Measurements from ENCODE around the gene CDC42BPA. TPM values are rescaled to one million over a fixed set of nuclear protein-coding genes. Genes with fewer than 3 reads are reported as not detected.
"Not testable (repeated sequence)": the region's sequence is repeated elsewhere in the genome, so short reads cannot be mapped to it uniquely, and the experiment has no call there.

Gene CDC42BPA
- total RNA-seq, 3 donors from 2014 or later, result 0.52 to 0.74 (median 0.56) TPM

- peaks cover 30% of the 10 kb centered on the region for H3K27me3 Mint-ChIP-seq (ENCODE audit: low read depth)
- ATAC-seq (no peak), DNase-seq (no peak)
- H3K4me1 Mint-ChIP-seq (ENCODE audit: low read depth), result no peaks in the 10 kb centered on the region
- H3K9me3 Mint-ChIP-seq, result no peaks in the 10 kb centered on the region
- H3K4me3 Mint-ChIP-seq, result no peak overlapping the region
- H3K36me3 Mint-ChIP-seq (ENCODE audit: insufficient read depth), result no peaks in the 10 kb centered on the region
Observed at GRCh38 chr1:227240983-227241382, 77.3 kb downstream of the CDC42BPA start.

GRCh38 chr1:227234998-227235405, 83.3 kb downstream of the CDC42BPA start:
- no peak for ATAC-seq
- Mint-ChIP-seq H3K36me3 (ENCODE audit: insufficient read depth) (no peaks in the 10 kb centered on the region), H3K4me3 (no peak overlapping the region), H3K27me3 (ENCODE audit: low read depth) (peaks cover 26% of the 10 kb centered on the region), H3K4me1 (ENCODE audit: low read depth) (no peaks in the 10 kb centered on the region), H3K9me3 (no peaks in the 10 kb centered on the region)
- DNase-seq, result no peak

GRCh38 chr1:227231128-227231527, 87.2 kb downstream of the CDC42BPA start:
- not testable (repeated sequence) for H3K27me3 Mint-ChIP-seq (ENCODE audit: low read depth); DNase-seq; H3K4me3 Mint-ChIP-seq; H3K36me3 Mint-ChIP-seq (ENCODE audit: insufficient read depth); ATAC-seq; H3K9me3 Mint-ChIP-seq; H3K4me1 Mint-ChIP-seq (ENCODE audit: low read depth)

DNA sequence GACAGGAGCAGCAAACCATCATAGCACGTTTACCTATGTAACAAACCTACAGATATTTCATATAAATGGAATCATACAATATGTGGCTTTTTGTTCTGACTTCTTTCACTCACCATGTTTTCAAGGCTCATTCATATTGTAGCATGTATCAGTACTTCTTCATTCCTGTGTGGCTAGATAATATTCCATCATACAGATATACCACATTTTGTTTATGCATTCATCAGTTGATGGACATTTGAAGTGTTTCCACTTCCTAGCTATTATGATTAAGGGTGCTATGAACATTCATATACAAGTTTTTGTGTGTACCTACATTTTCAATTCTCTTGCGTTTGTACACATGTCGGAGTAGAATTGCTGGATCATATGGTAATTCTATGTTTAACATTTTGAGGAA, 90.1 kb downstream of the CDC42BPA start:
- H3K4me3 Mint-ChIP-seq, result no peak overlapping the region
- H3K9me3 Mint-ChIP-seq, result no peaks in the 10 kb centered on the region
- ATAC-seq (no peak), DNase-seq (no peak)
- H3K4me1 Mint-ChIP-seq (ENCODE audit: low read depth), result no peaks in the 10 kb centered on the region
- H3K27me3 Mint-ChIP-seq (ENCODE audit: low read depth), result peaks cover 7% of the 10 kb centered on the region
- no peaks in the 10 kb centered on the region for H3K36me3 Mint-ChIP-seq (ENCODE audit: insufficient read depth)

DNA sequence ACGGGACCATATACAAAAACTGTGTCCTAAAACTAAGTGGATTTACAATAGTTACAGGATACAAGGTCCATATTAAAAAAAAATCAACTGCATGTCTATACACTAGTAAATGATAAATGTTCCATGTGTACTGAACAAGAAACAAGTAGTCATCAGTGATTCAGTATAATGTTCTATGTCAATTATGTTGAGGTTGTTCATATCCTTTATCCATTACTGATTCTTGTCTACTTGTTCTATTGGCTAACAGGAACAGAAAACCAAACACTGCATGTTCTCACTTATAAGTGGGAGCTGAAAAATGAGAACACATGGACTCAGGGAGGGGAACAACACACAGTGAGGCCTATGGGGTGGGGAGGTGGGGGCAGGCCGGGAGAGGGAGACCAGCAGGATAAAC, 90.5 kb downstream of the CDC42BPA start:
- peaks cover 10% of the 10 kb centered on the region for H3K27me3 Mint-ChIP-seq (ENCODE audit: low read depth)
- no peak overlapping the region for H3K4me3 Mint-ChIP-seq
- ATAC-seq (no peak), DNase-seq (no peak)
- no peaks in the 10 kb centered on the region for H3K36me3 Mint-ChIP-seq (ENCODE audit: insufficient read depth)
- H3K4me1 Mint-ChIP-seq (ENCODE audit: low read depth), result no peaks in the 10 kb centered on the region
- H3K9me3 Mint-ChIP-seq, result no peaks in the 10 kb centered on the region

GRCh38 chr1:227225715-227226346, 92.5 kb downstream of the CDC42BPA start:
- no peak for DNase-seq
- H3K36me3 Mint-ChIP-seq (ENCODE audit: insufficient read depth), result no peaks in the 10 kb centered on the region
- no peak overlapping the region for H3K4me3 Mint-ChIP-seq
- H3K9me3 Mint-ChIP-seq, result no peaks in the 10 kb centered on the region
- ATAC-seq, result no peak
- H3K4me1 Mint-ChIP-seq (ENCODE audit: low read depth), result no peaks in the 10 kb centered on the region
- peaks cover 14% of the 10 kb centered on the region for H3K27me3 Mint-ChIP-seq (ENCODE audit: low read depth)

DNA sequence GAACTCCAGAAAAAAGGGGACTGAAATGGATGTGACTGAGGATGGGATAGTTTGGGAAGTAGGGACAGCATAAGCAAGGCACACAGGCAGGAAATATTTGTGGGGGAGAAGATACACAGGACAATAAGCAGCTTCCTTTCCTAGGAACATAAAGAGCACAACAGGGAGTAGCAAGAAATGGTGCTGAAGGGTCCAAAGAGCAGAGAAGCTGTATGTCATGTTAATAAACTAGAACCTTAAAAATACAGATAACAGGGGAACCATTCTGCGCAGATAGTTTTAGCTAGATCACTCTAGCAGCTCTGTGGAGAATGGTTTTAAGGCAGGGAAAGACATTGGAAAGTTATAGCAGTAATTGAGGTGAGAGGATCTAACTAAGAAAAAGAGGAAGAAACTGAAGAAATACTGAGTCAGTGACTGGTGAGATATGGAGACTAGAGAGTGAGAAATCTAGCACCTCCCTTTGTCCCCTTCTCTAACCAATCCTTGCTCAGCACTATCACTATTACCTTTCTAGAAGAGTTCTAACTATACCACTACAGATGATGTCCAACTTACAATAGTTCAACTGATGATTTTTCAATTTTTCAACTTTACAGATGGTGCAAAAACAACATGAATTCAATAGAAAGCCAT, 95.0 kb downstream of the CDC42BPA start:
- H3K4me1 Mint-ChIP-seq (ENCODE audit: low read depth), result no peaks in the 10 kb centered on the region
- H3K36me3 Mint-ChIP-seq (ENCODE audit: insufficient read depth), result no peaks in the 10 kb centered on the region
- DNase-seq (no peak), ATAC-seq (no peak)
- H3K27me3 Mint-ChIP-seq (ENCODE audit: low read depth), result peaks cover 23% of the 10 kb centered on the region
- no peaks in the 10 kb centered on the region for H3K9me3 Mint-ChIP-seq
- no peak overlapping the region for H3K4me3 Mint-ChIP-seq

DNA sequence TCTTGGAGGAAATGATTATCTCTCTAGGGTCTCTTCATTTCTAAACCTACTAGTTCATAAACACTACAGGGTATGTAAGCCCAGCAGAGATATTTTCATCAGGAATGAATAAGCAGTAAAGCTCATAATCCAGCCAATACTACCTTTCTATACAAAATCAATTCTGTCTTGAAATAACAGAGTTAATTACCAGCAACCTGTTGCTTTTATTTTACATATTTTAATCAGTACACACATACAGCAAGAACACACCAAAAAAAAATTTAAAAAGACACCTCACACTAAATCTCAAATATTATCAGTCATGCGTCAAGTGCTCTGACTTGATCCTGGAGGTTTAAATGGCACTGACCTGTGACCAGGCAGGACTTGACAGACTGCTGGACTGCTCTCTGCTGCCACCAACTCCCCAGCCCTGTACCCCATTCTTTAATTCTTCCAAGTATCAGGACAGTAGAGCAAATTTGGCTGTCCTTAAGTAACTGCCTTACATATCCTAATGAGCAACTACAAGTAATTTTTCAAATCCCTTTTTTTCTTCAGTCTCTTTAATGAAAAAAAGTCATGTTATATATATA, 98.5 kb downstream of the CDC42BPA start:
- Mint-ChIP-seq H3K4me1 (ENCODE audit: low read depth) (no peaks in the 10 kb centered on the region), H3K36me3 (ENCODE audit: insufficient read depth) (no peaks in the 10 kb centered on the region), H3K4me3 (no peak overlapping the region), H3K9me3 (no peaks in the 10 kb centered on the region), H3K27me3 (ENCODE audit: low read depth) (peaks cover 26% of the 10 kb centered on the region)
- DNase-seq, result no peak
- no peak for ATAC-seq

DNA sequence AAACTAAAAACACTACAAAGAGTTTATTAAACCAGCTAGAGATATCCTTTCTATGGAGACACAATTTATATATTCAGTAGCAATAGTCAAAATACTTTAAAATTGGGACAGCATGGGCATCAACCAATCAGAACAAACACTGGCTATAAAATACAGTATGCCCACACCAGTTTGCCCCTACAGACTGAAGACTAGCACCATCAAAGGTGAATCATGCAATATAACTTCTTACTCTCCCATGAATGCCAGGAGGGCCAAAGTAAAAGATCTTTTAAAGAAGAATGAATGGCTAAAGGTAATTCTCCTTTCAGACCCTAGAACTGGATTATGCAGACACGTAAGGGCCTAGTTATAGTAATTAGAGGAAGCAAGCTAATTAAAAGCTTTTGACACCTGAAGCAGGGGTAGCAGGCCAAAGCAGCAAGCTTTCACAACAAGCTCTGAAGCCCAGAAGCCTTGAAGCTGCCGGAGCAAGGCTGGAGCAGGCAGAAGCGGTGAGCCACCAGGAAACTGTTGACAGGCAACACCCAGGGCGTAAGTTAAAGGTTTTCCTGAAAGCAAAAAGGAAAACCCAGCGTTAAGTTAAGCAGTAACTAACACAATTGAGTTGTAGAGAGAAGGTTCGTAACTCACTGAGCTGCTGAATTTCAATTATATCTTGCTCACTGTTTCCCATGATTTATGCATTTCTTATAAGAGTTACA, 99.3 kb downstream of the CDC42BPA start:
- Mint-ChIP-seq H3K4me1 (ENCODE audit: low read depth) (no peaks in the 10 kb centered on the region), H3K4me3 (no peak overlapping the region), H3K9me3 (no peaks in the 10 kb centered on the region), H3K36me3 (ENCODE audit: insufficient read depth) (no peaks in the 10 kb centered on the region), H3K27me3 (ENCODE audit: low read depth) (peaks cover 26% of the 10 kb centered on the region)
- ATAC-seq (no peak), DNase-seq (no peak)

DNA sequence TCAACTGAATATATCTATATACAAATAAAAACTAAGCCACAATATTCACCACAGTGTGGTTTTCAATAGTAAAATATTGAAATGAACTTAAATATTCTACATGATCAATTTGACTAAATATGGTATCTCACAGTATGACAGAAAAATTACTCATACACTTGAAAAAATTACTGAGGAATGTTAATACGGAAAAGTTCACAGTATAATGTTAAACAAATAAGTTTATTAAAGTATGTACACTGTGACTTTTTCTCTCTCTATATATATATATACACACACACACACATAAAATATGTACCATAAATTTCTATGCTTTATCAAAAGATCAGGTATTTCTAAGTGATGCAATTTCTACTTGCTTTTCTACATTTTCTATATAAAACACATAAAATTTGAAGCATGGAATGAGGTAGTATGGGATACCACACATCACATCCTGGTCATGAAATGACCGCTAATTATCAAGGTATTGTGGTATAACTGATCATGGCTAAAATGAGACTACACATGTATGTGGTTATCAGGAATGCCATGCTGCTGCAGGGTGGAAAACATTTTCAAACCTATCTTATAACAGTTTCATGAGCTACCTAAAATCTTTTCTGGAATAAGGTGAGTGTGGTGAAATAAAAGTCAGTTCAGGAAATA, 102.3 kb downstream of the CDC42BPA start:
- ATAC-seq (no peak), DNase-seq (no peak)
- Mint-ChIP-seq H3K36me3 (ENCODE audit: insufficient read depth) (no peaks in the 10 kb centered on the region), H3K9me3 (no peaks in the 10 kb centered on the region), H3K27me3 (ENCODE audit: low read depth) (peaks cover 19% of the 10 kb centered on the region), H3K4me3 (no peak overlapping the region), H3K4me1 (ENCODE audit: low read depth) (no peaks in the 10 kb centered on the region)

DNA sequence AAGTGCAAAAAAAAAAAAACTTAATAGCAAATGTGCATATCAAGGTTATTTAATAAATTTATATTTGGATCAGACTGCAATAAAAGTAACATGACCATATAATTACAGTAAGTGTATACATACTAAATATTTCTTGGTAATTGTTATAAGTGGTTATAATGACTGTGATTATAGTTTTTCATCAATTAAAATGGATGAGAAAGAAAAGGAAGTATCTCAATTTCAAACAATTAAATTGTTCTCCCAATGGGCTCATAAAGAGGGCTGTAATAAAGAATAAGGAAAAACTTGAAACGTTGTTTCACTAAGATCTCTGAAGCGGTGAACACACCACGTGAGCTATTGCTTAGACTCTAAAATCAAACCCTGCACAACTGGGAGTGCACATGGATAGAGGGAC, 104.1 kb downstream of the CDC42BPA start:
- ATAC-seq (no peak), DNase-seq (no peak)
- Mint-ChIP-seq H3K4me3 (no peak overlapping the region), H3K27me3 (ENCODE audit: low read depth) (peaks cover 16% of the 10 kb centered on the region), H3K4me1 (ENCODE audit: low read depth) (no peaks in the 10 kb centered on the region), H3K36me3 (ENCODE audit: insufficient read depth) (no peaks in the 10 kb centered on the region), H3K9me3 (no peaks in the 10 kb centered on the region)

DNA sequence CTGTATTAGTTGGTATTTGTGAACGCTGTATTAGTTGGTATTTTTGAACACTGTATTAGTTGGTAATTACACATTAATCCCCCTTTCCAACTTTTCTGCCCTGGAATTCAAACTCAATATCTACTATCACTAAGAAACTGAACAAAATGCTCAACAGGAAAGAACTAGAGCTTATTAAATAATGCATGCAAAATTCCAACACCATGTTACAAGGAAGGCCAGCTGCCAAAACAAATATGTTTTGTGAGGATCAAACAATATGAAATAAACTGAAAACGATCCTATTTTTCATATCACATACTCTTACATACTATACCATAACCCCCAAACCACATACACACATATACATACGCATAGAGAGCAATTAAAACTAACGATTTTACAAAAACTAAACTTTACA, 104.9 kb downstream of the CDC42BPA start:
- no peaks in the 10 kb centered on the region for H3K9me3 Mint-ChIP-seq
- H3K4me1 Mint-ChIP-seq (ENCODE audit: low read depth), result no peaks in the 10 kb centered on the region
- peaks cover 16% of the 10 kb centered on the region for H3K27me3 Mint-ChIP-seq (ENCODE audit: low read depth)
- DNase-seq (no peak), ATAC-seq (no peak)
- no peak overlapping the region for H3K4me3 Mint-ChIP-seq
- H3K36me3 Mint-ChIP-seq (ENCODE audit: insufficient read depth), result no peaks in the 10 kb centered on the region

GRCh38 chr1:227212164-227212563, 106.1 kb downstream of the CDC42BPA start:
- no peaks in the 10 kb centered on the region for H3K36me3 Mint-ChIP-seq (ENCODE audit: insufficient read depth)
- peaks cover 11% of the 10 kb centered on the region for H3K27me3 Mint-ChIP-seq (ENCODE audit: low read depth)
- H3K4me1 Mint-ChIP-seq (ENCODE audit: low read depth), result no peaks in the 10 kb centered on the region
- DNase-seq (no peak), ATAC-seq (no peak)
- no peaks in the 10 kb centered on the region for H3K9me3 Mint-ChIP-seq
- no peak overlapping the region for H3K4me3 Mint-ChIP-seq

DNA sequence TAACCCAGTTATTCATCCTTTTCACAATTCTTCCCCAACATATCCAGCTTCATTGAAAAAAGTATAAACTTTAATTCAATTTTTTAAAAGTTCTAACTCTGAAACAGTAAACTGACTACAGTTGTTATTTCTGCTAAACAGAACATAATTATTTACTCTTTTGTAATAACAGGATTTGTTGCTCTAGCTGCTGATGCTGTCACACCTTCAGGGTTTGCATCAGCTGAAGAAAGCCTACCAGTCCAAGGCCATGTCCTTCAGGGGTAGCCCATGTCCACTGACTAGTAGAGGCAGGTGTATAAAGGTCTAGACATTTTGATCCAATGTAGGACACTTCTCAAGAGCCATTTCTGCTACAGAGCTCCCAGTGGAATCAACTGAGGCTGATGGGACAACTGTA, 107.7 kb downstream of the CDC42BPA start:
- H3K4me1 Mint-ChIP-seq (ENCODE audit: low read depth), result no peaks in the 10 kb centered on the region
- no peak for ATAC-seq
- no peaks in the 10 kb centered on the region for H3K36me3 Mint-ChIP-seq (ENCODE audit: insufficient read depth)
- no peaks in the 10 kb centered on the region for H3K9me3 Mint-ChIP-seq
- no peak overlapping the region for H3K4me3 Mint-ChIP-seq
- peaks cover 11% of the 10 kb centered on the region for H3K27me3 Mint-ChIP-seq (ENCODE audit: low read depth)
- DNase-seq, result no peak

Measured in activated T-cell treated with anti-CD3 and anti-CD28 coated beads, Interleukin-2, amount 50 U/mL, for 4 hours (primary cell).